ENCODE results near the gene FNDC10.
"Not testable (repeated sequence)": the region's sequence is repeated elsewhere in the genome, so short reads cannot be mapped to it uniquely, and the experiment has no call there.

DNA sequence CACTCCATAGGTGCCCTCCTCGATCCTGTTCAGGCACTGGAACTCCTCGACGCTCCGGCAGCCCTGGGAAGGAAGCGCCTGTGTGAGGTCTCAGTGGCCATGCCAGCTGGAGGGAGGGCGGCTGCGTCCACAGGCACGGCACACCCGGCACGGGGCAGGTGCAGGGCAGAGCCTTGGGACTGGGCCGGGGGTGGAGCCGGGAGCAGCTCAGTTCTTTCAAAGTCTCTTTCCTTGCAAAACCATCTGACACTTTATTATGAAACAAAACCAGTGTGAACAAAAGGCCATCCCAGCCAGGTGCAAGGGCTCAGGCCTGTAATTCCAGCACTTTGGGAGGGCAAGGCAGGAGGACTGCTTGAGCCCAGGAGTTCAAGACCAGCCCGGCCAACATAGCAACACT lies 38.6 kb upstream of the FNDC10 start:
- TF ChIP-seq, protein P1, sequence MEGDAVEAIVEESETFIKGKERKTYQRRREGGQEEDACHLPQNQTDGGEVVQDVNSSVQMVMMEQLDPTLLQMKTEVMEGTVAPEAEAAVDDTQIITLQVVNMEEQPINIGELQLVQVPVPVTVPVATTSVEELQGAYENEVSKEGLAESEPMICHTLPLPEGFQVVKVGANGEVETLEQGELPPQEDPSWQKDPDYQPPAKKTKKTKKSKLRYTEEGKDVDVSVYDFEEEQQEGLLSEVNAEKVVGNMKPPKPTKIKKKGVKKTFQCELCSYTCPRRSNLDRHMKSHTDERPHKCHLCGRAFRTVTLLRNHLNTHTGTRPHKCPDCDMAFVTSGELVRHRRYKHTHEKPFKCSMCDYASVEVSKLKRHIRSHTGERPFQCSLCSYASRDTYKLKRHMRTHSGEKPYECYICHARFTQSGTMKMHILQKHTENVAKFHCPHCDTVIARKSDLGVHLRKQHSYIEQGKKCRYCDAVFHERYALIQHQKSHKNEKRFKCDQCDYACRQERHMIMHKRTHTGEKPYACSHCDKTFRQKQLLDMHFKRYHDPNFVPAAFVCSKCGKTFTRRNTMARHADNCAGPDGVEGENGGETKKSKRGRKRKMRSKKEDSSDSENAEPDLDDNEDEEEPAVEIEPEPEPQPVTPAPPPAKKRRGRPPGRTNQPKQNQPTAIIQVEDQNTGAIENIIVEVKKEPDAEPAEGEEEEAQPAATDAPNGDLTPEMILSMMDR (IDR thresholded peaks at IDR 0.05; ENCODE audit: extremely low read depth in 1 of 2, insufficient read depth in 1 of 2, low read depth in 1 of 2, low read length in 2 of 2): not testable (repeated sequence)
- not testable (repeated sequence) for TF ChIP-seq FOS (IDR thresholded peaks at IDR 0.05; ENCODE audit: borderline replicate concordance, insufficient read depth, low read length); JUN (IDR thresholded peaks at IDR 0.05; ENCODE audit: borderline replicate concordance, insufficient read depth, insufficient read length, low read depth); POLR2A (IDR thresholded peaks at IDR 0.05; ENCODE audit: low read depth, low read length); EZH2 (IDR thresholded peaks at IDR 0.05; ENCODE audit: borderline replicate concordance, low read depth, low read length, severe bottlenecking)
- TF ChIP-seq, protein P2, sequence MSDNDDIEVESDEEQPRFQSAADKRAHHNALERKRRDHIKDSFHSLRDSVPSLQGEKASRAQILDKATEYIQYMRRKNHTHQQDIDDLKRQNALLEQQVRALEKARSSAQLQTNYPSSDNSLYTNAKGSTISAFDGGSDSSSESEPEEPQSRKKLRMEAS (IDR thresholded peaks at IDR 0.05; ENCODE audit: insufficient read depth, insufficient read length): not testable (repeated sequence)

Measured in endothelial cell of umbilical vein (primary cell).